H1 (cell line): ENCODE results near the gene EFCAB10. TPM values are rescaled to one million over a fixed set of nuclear protein-coding genes. Genes with fewer than 3 reads are reported as not detected.

Experiments
- CTCF ChIA-PET: fragments of 300-600 bp; sonication (Branson Sonifier 250); formaldehyde crosslinking; loops from one replicate; lab custom pipeline; 2021; ENCODE audit not compliant: partially characterized antibody; lab: Charles Lee
- POLR2A ChIA-PET: fragments of 300-600 bp; sonication (Branson Sonifier 250); formaldehyde crosslinking; loops from one replicate; lab custom pipeline; 2021; ENCODE audit warnings: inconsistent platforms; ENCODE audit not compliant: partially characterized antibody; lab: Charles Lee
- DNase-seq, 2 experiments: peaks; one replicate each; pipeline versions ENCODE4 v3.0.0 to v3.0.0-alpha.2; 2010 to 2022; ENCODE audit warnings: low spot score in 2 of 2, low read depth in 1 of 2, mixed read lengths in 1 of 2
- FAIRE-seq: peaks from 2 replicates; lab custom pipeline; 2011; peaks lifted over from hg19 to GRCh38; lab: Jason Lieb, UNC
- H2AFZ ChIP-seq: 2 replicates; pipeline ENCODE4 v1.8.1; 2012; ENCODE audit warnings: low read length, inconsistent platforms
- H2AK5ac ChIP-seq: 2 replicates; pipeline ENCODE4 v1.6.1; 2013; ENCODE audit warnings: low read depth, low read length
- H2BK120ac ChIP-seq: replicated peaks from 2 replicates; pipeline ENCODE3; 2013; ENCODE audit warnings: low read depth, low read length, inconsistent platforms
- H2BK12ac ChIP-seq: 2 replicates; pipeline ENCODE4 v1.6.1; 2013; ENCODE audit warnings: low read depth, low read length
- H2BK15ac ChIP-seq: 2 replicates; pipeline ENCODE4 v1.6.1; 2013; ENCODE audit warnings: low read length
- H2BK20ac ChIP-seq: 2 replicates; pipeline ENCODE4 v1.6.1; 2013; ENCODE audit warnings: low read length
- H2BK5ac ChIP-seq: 2 replicates; pipeline ENCODE4 v1.6.1; 2013; ENCODE audit warnings: low read depth, low read length
- H3K14ac ChIP-seq: 2 replicates; pipeline ENCODE4 v1.6.1; 2013; ENCODE audit warnings: inconsistent platforms; ENCODE audit not compliant: insufficient read length
- H3K18ac ChIP-seq: 2 replicates; pipeline ENCODE4 v1.6.1; 2013; ENCODE audit warnings: low read length; ENCODE audit errors: extremely low read depth
- H3K23ac ChIP-seq: 2 replicates; pipeline ENCODE4 v1.6.1; 2013; ENCODE audit warnings: inconsistent platforms; ENCODE audit not compliant: insufficient read length
- H3K23me2 ChIP-seq: 2 replicates; pipeline ENCODE4 v1.6.1; 2013; ENCODE audit warnings: low read depth, low read length
- H3K27ac ChIP-seq: 2 replicates; pipeline ENCODE4 v1.6.1; 2011; ENCODE audit warnings: low read depth, low read length, inconsistent platforms
- H3K27me3 ChIP-seq, 4 experiments: replicated peaks in 1 of 4; 1 replicate in 1 of 4; 2 replicates in 3 of 4; pipeline versions ENCODE4 v1.6.1 to v1.8.1; 2011 to 2013; ENCODE audit warnings: low read length in 3 of 4, mild to moderate bottlenecking in 3 of 4, inconsistent platforms in 2 of 4, mixed read lengths in 2 of 4, moderate library complexity in 1 of 4; ENCODE audit not compliant: control insufficient read depth in 3 of 4, insufficient read depth in 3 of 4; ENCODE audit errors: extremely low read depth in 1 of 4
- H3K36me3 ChIP-seq, 4 experiments: 2 replicates each; pipeline versions ENCODE4 v1.6.1 to v1.8.1; 2011 to 2013; ENCODE audit warnings: mild to moderate bottlenecking in 4 of 4, low read length in 3 of 4, moderate library complexity in 2 of 4, control low read depth in 1 of 4, inconsistent platforms in 1 of 4; ENCODE audit not compliant: insufficient read depth in 4 of 4, control insufficient read depth in 2 of 4
- H3K4ac ChIP-seq: replicated peaks from 2 replicates; pipeline ENCODE3; 2013; ENCODE audit warnings: low read length, low read depth, mixed read lengths, inconsistent platforms; ENCODE audit not compliant: insufficient read length
- H3K4me1 ChIP-seq, 4 experiments: replicated peaks in 1 of 4; 1 replicate in 1 of 4; 2 replicates in 3 of 4; pipeline versions ENCODE4 v1.6.1 to v1.8.1; 2011 to 2013; ENCODE audit warnings: low read length in 3 of 4, inconsistent platforms in 2 of 4, mixed read lengths in 1 of 4; ENCODE audit not compliant: insufficient read depth in 4 of 4, control insufficient read depth in 3 of 4
- H3K4me2 ChIP-seq, 2 experiments: 2 replicates each; pipeline versions ENCODE4 v1.6.1 to v1.8.1; 2011 to 2013; ENCODE audit warnings: low read depth in 2 of 2, low read length in 2 of 2, control low read depth in 1 of 2, inconsistent platforms in 1 of 2, mild to moderate bottlenecking in 1 of 2; ENCODE audit not compliant: insufficient read depth in 1 of 2
- H3K4me3 ChIP-seq, 4 experiments: fragments of 200-600, 300-600 bp in 1 of 4; sonication (generic), shearing (Covaris generic), sonication (Bioruptor Twin) in 1 of 4; 2 replicates each; pipeline versions ENCODE4 v1.5.1 to v1.8.1; 2011 to 2016; ENCODE audit warnings: low read length in 4 of 4, low read depth in 3 of 4, control low read depth in 2 of 4, inconsistent platforms in 2 of 4, mild to moderate bottlenecking in 2 of 4, mixed read lengths in 1 of 4, moderate library complexity in 1 of 4; ENCODE audit not compliant: insufficient read depth in 2 of 4; ENCODE audit errors: extremely low read depth in 1 of 4
- H3K56ac ChIP-seq: replicated peaks from 2 replicates; pipeline ENCODE3; 2013; ENCODE audit warnings: low read depth, mild to moderate bottlenecking, mixed read lengths, low read length, inconsistent platforms; ENCODE audit not compliant: insufficient read length
- H3K79me1 ChIP-seq: 2 replicates; pipeline ENCODE4 v1.6.1; 2013; ENCODE audit warnings: low read depth, low read length, control low read depth
- H3K79me2 ChIP-seq, 2 experiments: 2 replicates each; pipeline versions ENCODE4 v1.6.1 to v1.8.1; 2012 to 2013; ENCODE audit warnings: low read length in 2 of 2, mild to moderate bottlenecking in 2 of 2, inconsistent platforms in 1 of 2; ENCODE audit not compliant: insufficient read depth in 2 of 2, control insufficient read depth in 1 of 2
- H3K9ac ChIP-seq, 4 experiments: replicated peaks in 1 of 4; 1 replicate in 1 of 4; 2 replicates in 3 of 4; pipeline versions ENCODE4 v1.6.1 to v1.8.1; 2011 to 2013; ENCODE audit warnings: low read depth in 3 of 4, low read length in 3 of 4, control low read depth in 2 of 4, mild to moderate bottlenecking in 2 of 4, moderate library complexity in 2 of 4, inconsistent platforms in 1 of 4; ENCODE audit errors: extremely low read depth in 1 of 4
- H3K9me3 ChIP-seq, 2 experiments: 2 replicates each; pipeline versions ENCODE4 v1.6.1 to v1.8.1; 2012 to 2013; ENCODE audit warnings: mild to moderate bottlenecking in 2 of 2, moderate library complexity in 2 of 2, control low read depth in 1 of 2, inconsistent platforms in 1 of 2, low read depth in 1 of 2, low read length in 1 of 2, mixed read lengths in 1 of 2; ENCODE audit not compliant: insufficient read depth in 2 of 2
- H4K20me1 ChIP-seq, 2 experiments: replicated peaks in 1 of 2; 2 replicates each; pipeline versions ENCODE3 to v1.8.1; 2011 to 2013; ENCODE audit warnings: inconsistent platforms in 2 of 2, low read length in 2 of 2, mild to moderate bottlenecking in 1 of 2; ENCODE audit not compliant: insufficient read depth in 2 of 2, control insufficient read depth in 1 of 2
- H4K5ac ChIP-seq: 2 replicates; pipeline ENCODE4 v1.6.1; 2013; ENCODE audit warnings: low read length, low read depth, mixed read lengths, inconsistent platforms; ENCODE audit not compliant: insufficient read length
- H4K8ac ChIP-seq: 2 replicates; pipeline ENCODE4 v1.8.0; 2013; ENCODE audit warnings: mild to moderate bottlenecking, moderate library complexity, low read length, inconsistent platforms; ENCODE audit not compliant: insufficient read depth; ENCODE audit errors: extremely low read depth
- H4K91ac ChIP-seq: replicated peaks from 2 replicates; pipeline ENCODE3; 2013; ENCODE audit warnings: low read length, mixed read lengths, inconsistent platforms; ENCODE audit not compliant: insufficient read length
- ASH2L ChIP-seq: fragments of 200-600, 300-600 bp; sonication (generic); IDR thresholded peaks from one replicate; pipeline ENCODE4 v1.7.1; 2017; ENCODE audit warnings: low read length
- CEBPB ChIP-seq: IDR thresholded peaks from 2 replicates; pipeline ENCODE4 v1.6.1; 2012; ENCODE audit warnings: low read depth, low read length
- CREB1 ChIP-seq: IDR thresholded peaks from 2 replicates; pipeline ENCODE4 v1.6.1; 2012; ENCODE audit warnings: inconsistent platforms
- EGR1 ChIP-seq: IDR thresholded peaks from 2 replicates; pipeline ENCODE4 v1.6.1; 2011; ENCODE audit warnings: low read depth, low read length, borderline replicate concordance
- FOSL1 ChIP-seq: IDR thresholded peaks from 2 replicates; pipeline ENCODE4 v1.6.1; 2011; ENCODE audit warnings: mild to moderate bottlenecking, low read depth, low read length, moderate library complexity; ENCODE audit not compliant: insufficient read depth
- HDAC2 ChIP-seq, 2 experiments: fragments of 300-600 bp in 1 of 2; sonication (generic) in 1 of 2; IDR thresholded peaks; 2 replicates each; pipeline ENCODE4 v1.6.1; 2011 to 2012; ENCODE audit warnings: low read depth in 2 of 2, low read length in 2 of 2, mild to moderate bottlenecking in 2 of 2, moderate library complexity in 2 of 2, borderline replicate concordance in 1 of 2, inconsistent platforms in 1 of 2
- MAX ChIP-seq: IDR thresholded peaks from 2 replicates; pipeline ENCODE4 v1.6.1; 2012; ENCODE audit warnings: inconsistent platforms
- POLR2A ChIP-seq, 2 experiments: IDR thresholded peaks; 1 replicate in 1 of 2; 2 replicates in 1 of 2; pipeline ENCODE4 v1.6.1; 2011; ENCODE audit warnings: low read depth in 2 of 2, low read length in 2 of 2, mild to moderate bottlenecking in 2 of 2; ENCODE audit errors: control extremely low read depth in 1 of 2
- SIRT6 ChIP-seq: IDR thresholded peaks from one replicate; pipeline ENCODE4 v1.7.1; 2012; ENCODE audit warnings: low read length, inconsistent platforms
- SIX5 ChIP-seq: IDR thresholded peaks from 2 replicates; pipeline ENCODE4 v1.6.1; 2011; ENCODE audit warnings: mild to moderate bottlenecking, low read depth, low read length
- SP1 ChIP-seq: IDR thresholded peaks from 2 replicates; pipeline ENCODE4 v1.6.1; 2011; ENCODE audit warnings: low read depth, low read length
- SP2 ChIP-seq: IDR thresholded peaks from 2 replicates; pipeline ENCODE4 v1.6.1; 2012; ENCODE audit warnings: mild to moderate bottlenecking, low read length, inconsistent platforms
- TAF7 ChIP-seq: optimal IDR thresholded peaks from 2 replicates; pipeline ENCODE3; 2011; ENCODE audit warnings: low read depth, mild to moderate bottlenecking, inconsistent platforms, low read length, moderate library complexity, borderline replicate concordance
- YY1 ChIP-seq: IDR thresholded peaks from 2 replicates; pipeline ENCODE4 v1.6.1; 2011; ENCODE audit warnings: low read depth, mild to moderate bottlenecking, low read length
- ZNF274 ChIP-seq: IDR thresholded peaks from 2 replicates; pipeline ENCODE4 v1.7.0; 2012; ENCODE audit warnings: low read length, borderline replicate concordance; ENCODE audit errors: extremely low read depth
- WGBS, 2 experiments: shearing (Covaris generic) in 1 of 2; methylation state at CpG; one replicate each; pipeline versions ENCODE4 v1.1.6 to v1.1.7; 2013 to 2015; ENCODE audit warnings: low lambda C conversion rate in 2 of 2, mixed read lengths in 2 of 2, inconsistent platforms in 1 of 2, low coverage in 1 of 2, missing lambda C conversion rate in 1 of 2; ENCODE audit not compliant: insufficient replicate concordance in 2 of 2, insufficient coverage in 1 of 2, insufficient read length in 1 of 2; ENCODE audit errors: extremely low coverage in 1 of 2, missing lambda C conversion rate in 1 of 2; 5-methylcytosine and 5-hydroxymethylcytosine counted together
- polyA plus RNA-seq, 7 experiments: library from polyadenylated mRNA; depleted of rRNA in 3 of 7; stranded (reverse) in 5 of 7; unstranded in 2 of 7; fragments of >200 nt in 5 of 7; fragments of 200-250 nt in 2 of 7; gene quantifications; 1 replicate in 5 of 7; 2 replicates in 1 of 7; 4 replicates in 1 of 7; pipeline versions ENCODE4 v1.2.1 to v1.2.3, GENCODE V29; 2011 to 2013; ENCODE audit warnings: missing spikeins in 2 of 7, mixed read lengths in 2 of 7
- total RNA-seq: library from RNA; stranded (reverse); fragmentation: NEBNext Ultra II Directional; extraction: Animal tissue kit (Norgen Biotek cat#: 25700); gene quantifications from 2 replicates; pipeline ENCODE4 v1.2.1, GENCODE V29; 2021

The EFCAB10 gene
- total and polyA plus RNA-seq, 2 of the 8 experiments (the other 6 are each of a cell fraction or from before 2014, with no cell fraction given), result 0.80 to 3.1 TPM

DNA sequence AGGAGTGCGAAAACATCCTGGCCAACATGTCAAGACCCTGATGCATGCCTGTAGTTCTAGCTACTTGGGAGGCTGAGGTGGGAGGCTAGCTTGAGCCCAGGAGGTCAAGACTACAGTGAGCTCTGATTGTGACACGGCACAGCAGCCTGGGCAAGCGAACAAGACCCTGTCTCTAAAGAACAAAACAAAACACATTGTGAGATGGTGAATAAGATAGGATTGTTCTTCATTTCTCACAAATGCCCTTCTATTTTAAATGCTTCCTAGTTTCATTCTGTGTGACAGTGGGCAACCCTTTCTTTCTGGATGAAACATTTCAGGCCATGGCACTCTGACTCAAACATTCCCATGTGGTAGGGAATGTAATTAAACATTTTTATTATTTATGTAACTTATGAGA, 13.5 kb downstream of the EFCAB10 start:
- H2BK120ac ChIP-seq, result no peak overlapping the region
- H3K36me3 ChIP-seq, result peaks cover 2 to 45% (median 17%) of the 10 kb centered on the region in 4 experiments
- POLR2A ChIA-PET, result interaction anchor here (1.0 to 1.2 kb wide), 2 partner anchors 22 to 36 kb away, joined by 3 read pairs; partner anchors contain the start of gene RINT1
- no peak overlapping the region for H2BK20ac ChIP-seq
- no peak overlapping the region for H4K8ac ChIP-seq
- H4K5ac ChIP-seq, result no peak overlapping the region
- H3K4me1 ChIP-seq, result no peaks in the 10 kb centered on the region
- no peak overlapping the region for H2BK12ac ChIP-seq
- H3K9me3 ChIP-seq, result no peaks in the 10 kb centered on the region
- 91% methylated on average over 3 of the region's 3 CpGs; no CpG with 5 or more reads in 1 of the 2 experiments for WGBS, 2 experiments
- H3K23ac ChIP-seq, result no peak overlapping the region
- no peaks in the 10 kb centered on the region for H3K23me2 ChIP-seq
- no peak for FAIRE-seq
- no peak overlapping the region for H2BK5ac ChIP-seq
- H2BK15ac ChIP-seq, result no peak overlapping the region
- H3K18ac ChIP-seq, result no peak overlapping the region
- CTCF ChIA-PET, result interaction anchor here (0.8 to 2.7 kb wide), 2 partner anchors 12 to 35 kb away, joined by 3 to 12 read pairs; partner anchors contain the start of gene RINT1
- TF ChIP-seq EGR1, result no peak
- TF ChIP-seq YY1, result no peak
- TF ChIP-seq CREB1, result no peak
- no peak for TF ChIP-seq ASH2L
- TF ChIP-seq POLR2A (IDR thresholded peaks at IDR 0.05; ENCODE audit: control extremely low read depth in 1 of 2, low read depth in 2 of 2, low read length in 2 of 2), result no peak
- TF ChIP-seq SP2, result no peak
- no peak for TF ChIP-seq TAF7
- no peak for TF ChIP-seq FOSL1
- TF ChIP-seq SIRT6, result no peak
- TF ChIP-seq ZNF274, result no peak
- TF ChIP-seq CEBPB, result no peak
- TF ChIP-seq MAX, result no peak
- no peak for TF ChIP-seq HDAC2 (IDR thresholded peaks at IDR 0.05; ENCODE audit: borderline replicate concordance in 1 of 2, low read depth in 2 of 2, low read length in 2 of 2)
- TF ChIP-seq SIX5, result no peak
- TF ChIP-seq SP1, result no peak
- H2AK5ac ChIP-seq, result no peak overlapping the region
- no peak overlapping the region for H4K91ac ChIP-seq
- no peaks in the 10 kb centered on the region for H3K79me2 ChIP-seq
- no peak overlapping the region for H3K4me3 ChIP-seq
- no peak overlapping the region for H3K27ac ChIP-seq
- no peak for DNase-seq
- no peak overlapping the region for H3K9ac ChIP-seq
- no peak overlapping the region for H3K56ac ChIP-seq
- H3K27me3 ChIP-seq, result peaks cover 0 to 1% (median 0%) of the 10 kb centered on the region in 4 experiments; a peak in 1 of 7 replicates
- H3K4me2 ChIP-seq, result no peak overlapping the region
- H3K4ac ChIP-seq, result no peak overlapping the region
- no peak overlapping the region for H3K14ac ChIP-seq
- no peak overlapping the region for H2AFZ ChIP-seq
- no peaks in the 10 kb centered on the region for H4K20me1 ChIP-seq
- no peaks in the 10 kb centered on the region; the same call in 1 of the 2 replicates for H3K79me1 ChIP-seq
